HG03103 (cell line): ENCODE data around the gene NISCH.

Experiments used
- ATAC-seq: cut with Tn5 transposase; IDR thresholded peaks from one replicate; pipeline ENCODE4 v1.9.1; 2021; ENCODE audit warnings: low read depth; ENCODE audit not compliant: unreplicated experiment

NISCH gene

GRCh38 chr3:52534281-52535183 lies 79.1 kb downstream of the NISCH start:
- ATAC-seq, result no peak

DNA sequence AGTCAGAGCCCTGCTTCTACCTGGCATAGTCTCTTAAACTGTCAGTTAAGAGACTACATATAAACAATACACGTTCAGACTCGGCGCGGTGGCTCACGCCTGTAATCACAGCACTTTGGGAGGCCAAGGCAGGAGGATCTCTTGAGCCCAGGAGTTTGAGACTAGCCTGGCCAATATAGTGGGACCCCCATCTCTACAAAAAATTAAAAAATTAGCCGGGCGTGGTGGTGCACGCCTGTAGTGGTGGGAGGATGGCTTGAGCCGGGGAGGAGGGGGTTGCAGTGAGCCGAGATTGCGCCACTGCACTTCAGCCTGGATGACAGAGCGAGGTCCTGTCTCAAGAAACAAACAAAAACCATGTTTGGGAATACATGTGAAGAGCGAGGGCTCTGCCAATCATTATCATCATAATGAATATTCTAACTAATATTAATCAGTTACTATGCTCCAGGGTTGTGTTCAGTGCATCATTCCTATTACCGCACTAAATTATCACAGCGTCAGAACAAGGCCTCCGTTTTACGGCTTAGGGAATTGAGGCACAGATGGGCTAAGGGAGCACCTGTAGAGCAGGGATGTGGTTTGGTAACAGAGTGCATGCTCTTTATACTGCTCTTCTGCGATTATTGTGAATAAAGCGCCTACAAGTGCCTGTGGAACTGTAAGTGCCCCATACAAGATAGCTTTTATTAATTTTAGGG lies 80.2 kb downstream of the NISCH start:
- ATAC-seq, result no peak

- no peak for ATAC-seq
Measured at GRCh38 chr3:52536112-52536368, 80.6 kb downstream of the NISCH start.

GRCh38 chr3:52536369-52537164 lies 81.2 kb downstream of the NISCH start, which contains the start of gene UQCC5:
TSS of gene UQCC5 (plus strand) at chr3:52536605. CDS start at chr3:52536756, 151 bp downstream.
- ATAC-seq, result peak; percentile 78

- ATAC-seq, result no peak
Measured at GRCh38 chr3:52537165-52537620, 81.8 kb downstream of the NISCH start.

DNA sequence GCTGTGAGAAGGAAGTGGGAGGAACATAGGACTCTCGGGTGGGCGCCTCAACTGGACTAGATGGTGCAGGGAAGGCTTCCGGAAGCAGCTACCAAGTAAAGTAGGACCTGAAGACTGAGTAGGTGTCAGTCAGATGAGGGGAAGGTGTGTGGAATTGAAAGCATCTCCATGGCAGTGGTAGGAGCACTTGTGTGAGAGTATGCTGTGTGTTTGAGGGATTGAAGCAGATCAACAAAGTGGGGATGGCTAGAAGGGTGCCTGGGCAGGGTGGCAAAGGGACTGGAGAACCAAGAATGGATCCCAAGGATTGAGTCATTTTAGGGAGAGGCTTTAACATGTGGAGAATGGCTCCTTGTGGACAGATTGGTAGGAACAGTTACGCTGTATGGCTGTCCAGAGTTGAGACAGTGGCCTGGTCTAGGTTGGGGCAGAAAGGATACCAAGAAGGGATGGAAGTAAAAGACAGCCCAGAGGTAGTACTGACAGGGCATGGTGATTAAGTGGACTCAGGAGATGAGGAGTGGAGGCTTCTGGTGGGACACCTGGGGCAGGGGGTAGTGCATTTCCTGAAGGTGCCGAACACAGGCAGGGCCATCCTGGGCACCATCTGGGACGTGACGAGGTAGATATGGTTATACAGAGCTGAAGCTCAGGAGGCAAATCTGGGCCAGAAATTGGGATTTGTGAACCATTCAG lies 82.5 kb downstream of the NISCH start:
- no peak for ATAC-seq

GRCh38 chr3:52539010-52539653 lies 83.7 kb downstream of the NISCH start:
- ATAC-seq, result no peak

GRCh38 chr3:52541050-52541449 lies 85.6 kb downstream of the NISCH start:
- ATAC-seq, result no peak
